ENCODE measurements around the gene PJA1.

The PJA1 gene

DNA sequence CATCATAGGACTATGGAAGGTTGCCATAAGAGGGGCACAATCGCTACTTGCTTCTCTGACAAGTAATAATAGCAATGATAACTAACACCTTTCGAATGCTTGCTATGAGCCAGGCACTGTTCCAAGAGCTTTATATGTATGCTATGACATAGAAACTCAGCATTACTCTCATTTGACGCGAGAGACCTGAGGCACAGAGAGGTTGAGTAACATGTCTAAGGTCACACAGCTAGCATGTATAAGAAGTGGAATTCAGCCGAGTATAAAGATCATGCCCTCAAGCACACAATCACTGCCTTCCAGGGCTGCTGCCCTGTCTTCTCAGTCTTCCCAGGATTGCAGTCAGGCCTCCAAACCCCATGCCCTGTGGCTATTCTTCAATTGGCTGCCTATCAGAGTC, 19.5 kb downstream of the PJA1 start:
- TF ChIP-seq, protein P1, sequence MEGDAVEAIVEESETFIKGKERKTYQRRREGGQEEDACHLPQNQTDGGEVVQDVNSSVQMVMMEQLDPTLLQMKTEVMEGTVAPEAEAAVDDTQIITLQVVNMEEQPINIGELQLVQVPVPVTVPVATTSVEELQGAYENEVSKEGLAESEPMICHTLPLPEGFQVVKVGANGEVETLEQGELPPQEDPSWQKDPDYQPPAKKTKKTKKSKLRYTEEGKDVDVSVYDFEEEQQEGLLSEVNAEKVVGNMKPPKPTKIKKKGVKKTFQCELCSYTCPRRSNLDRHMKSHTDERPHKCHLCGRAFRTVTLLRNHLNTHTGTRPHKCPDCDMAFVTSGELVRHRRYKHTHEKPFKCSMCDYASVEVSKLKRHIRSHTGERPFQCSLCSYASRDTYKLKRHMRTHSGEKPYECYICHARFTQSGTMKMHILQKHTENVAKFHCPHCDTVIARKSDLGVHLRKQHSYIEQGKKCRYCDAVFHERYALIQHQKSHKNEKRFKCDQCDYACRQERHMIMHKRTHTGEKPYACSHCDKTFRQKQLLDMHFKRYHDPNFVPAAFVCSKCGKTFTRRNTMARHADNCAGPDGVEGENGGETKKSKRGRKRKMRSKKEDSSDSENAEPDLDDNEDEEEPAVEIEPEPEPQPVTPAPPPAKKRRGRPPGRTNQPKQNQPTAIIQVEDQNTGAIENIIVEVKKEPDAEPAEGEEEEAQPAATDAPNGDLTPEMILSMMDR (IDR thresholded peaks at IDR 0.05; ENCODE audit: control insufficient read depth, extremely low read depth, insufficient read depth): no peak
- no peak for DNase-seq (ENCODE audit: low read depth)
- H3K4me3 ChIP-seq (ENCODE audit: low read depth, low read length): no peak overlapping the region

DNA sequence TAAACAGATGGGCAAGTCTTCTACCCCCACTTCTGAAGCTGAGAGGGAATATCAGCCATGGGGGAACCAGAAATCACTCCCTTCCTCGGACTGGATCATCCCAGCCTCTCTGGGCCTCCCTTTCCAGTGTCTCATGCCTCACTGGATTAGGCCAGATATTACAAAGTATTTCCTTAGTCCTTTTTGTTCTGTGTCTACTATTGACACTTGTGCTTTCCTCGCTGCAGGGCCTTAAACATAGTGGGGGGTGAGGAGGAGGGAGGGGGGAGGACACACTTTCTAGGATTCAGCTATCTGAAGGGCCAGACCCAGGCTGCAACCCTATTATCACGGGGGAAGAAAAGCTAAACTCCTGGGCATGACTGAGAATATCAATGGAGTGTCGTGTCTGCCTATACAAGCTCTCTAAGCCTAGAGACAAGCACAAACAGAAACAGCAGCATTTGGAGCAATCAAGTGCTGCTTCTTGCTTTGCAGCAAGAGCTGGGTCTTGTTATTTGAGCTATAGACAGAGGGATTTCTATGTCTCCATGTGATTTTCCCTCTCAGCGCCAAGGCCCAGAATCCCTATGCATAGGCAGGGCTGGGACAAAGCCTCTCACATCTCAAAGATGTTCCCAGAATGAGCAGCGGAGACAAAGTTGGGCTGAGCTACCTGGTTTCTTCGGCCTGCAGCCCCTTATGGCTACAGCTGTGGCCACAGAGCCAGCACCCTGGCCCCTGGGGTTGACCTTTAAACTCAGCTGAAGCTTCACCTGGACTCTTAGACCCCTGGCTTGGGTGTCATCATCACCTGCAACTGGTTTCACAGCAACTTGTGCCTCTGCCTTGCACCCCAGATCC, 20.2 kb downstream of the PJA1 start:
- no peak for DNase-seq (ENCODE audit: low read depth)
- TF ChIP-seq, protein P1 (IDR thresholded peaks at IDR 0.05; ENCODE audit: control insufficient read depth, extremely low read depth, insufficient read depth): no peak
- H3K4me3 ChIP-seq (ENCODE audit: low read depth, low read length): no peak overlapping the region

DNA sequence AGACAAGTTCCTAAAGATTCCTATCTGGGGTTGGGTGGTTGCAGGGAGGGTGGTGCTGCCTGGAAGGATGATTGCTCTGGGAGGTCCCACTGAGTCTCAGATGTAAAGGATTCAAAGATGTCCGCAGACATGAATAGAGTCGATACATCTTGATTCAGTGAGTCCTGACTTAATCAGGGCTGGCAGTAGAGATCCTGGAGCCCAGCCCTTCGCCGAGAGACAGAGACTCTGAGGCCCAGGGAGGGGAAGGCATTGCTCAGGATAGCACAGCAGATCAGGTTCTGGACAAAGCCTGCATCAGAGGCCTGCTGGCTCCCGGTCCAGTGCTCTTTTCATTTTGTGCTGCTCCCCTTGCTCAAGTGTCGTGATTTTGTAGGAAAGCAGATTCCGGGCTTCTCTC, 21.7 kb downstream of the PJA1 start:
- TF ChIP-seq, protein P1 (IDR thresholded peaks at IDR 0.05; ENCODE audit: control insufficient read depth, extremely low read depth, insufficient read depth): no peak
- H3K4me3 ChIP-seq (ENCODE audit: low read depth, low read length): no peak overlapping the region

DNA sequence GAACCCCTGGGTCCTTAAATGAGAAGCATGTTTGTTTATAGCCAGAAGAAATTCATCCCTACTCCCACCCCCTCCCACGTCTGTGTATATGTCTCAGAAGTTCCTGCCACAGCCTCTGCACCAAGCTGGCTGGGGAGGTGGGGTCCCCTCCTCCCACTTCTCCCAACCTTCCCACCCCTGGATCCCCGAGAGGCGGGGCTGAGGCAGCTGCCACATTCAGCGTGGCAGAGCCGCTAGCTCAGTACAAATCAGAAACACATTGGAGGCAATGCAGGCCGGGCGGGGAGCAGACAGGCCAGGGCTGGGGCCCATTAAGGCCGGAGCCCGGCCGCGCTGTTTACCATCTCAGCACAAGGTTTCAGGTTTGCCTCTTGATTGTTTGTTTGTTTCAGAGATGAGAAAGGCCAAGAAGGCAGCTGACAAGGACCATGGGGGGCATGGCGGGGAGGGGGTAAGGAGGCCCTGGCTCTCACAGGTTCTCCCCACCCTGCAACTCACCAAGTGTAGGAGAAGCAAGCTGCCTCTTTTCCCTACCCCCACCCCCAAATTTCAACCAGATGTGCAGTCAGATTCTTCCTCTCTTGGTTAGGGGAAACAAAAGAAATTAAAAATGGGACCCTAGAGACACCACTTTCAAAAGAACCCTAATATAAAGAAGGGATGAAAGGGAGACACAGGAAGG, 22.3 kb downstream of the PJA1 start:
- TF ChIP-seq, protein P1 (IDR thresholded peaks at IDR 0.05; ENCODE audit: control insufficient read depth, extremely low read depth, insufficient read depth): no peak
- H3K4me3 ChIP-seq (ENCODE audit: low read depth, low read length): no peak overlapping the region
- DNase-seq (ENCODE audit: low read depth): no peak

More for the DNA sequence above, 21.7 kb downstream of the PJA1 start:
- no peak for DNase-seq (ENCODE audit: low read depth)

DNA sequence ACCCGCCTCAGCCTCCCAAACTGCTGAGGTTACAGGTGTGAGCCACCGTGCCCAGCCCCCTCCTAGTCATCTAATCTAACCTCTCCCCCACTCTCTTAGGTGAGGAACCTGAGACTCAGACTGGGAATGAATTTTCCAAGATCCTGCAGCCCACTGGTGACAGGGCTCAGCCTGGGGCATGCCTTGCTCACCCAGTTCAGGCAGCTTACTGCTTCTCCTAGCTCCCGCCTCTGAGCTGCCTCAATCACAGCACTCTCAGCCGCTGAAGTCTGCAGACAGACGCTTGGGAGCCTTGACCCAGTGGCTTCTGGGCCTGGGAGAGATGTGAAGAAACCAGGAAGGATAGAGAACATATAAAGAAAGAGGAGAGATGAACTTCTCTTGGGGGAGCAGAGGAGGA, 24.4 kb downstream of the PJA1 start:
- H3K4me3 ChIP-seq (ENCODE audit: low read depth, low read length): no peak overlapping the region
- TF ChIP-seq, protein P1 (IDR thresholded peaks at IDR 0.05; ENCODE audit: control insufficient read depth, extremely low read depth, insufficient read depth): no peak
- no peak for DNase-seq (ENCODE audit: low read depth)

DNA sequence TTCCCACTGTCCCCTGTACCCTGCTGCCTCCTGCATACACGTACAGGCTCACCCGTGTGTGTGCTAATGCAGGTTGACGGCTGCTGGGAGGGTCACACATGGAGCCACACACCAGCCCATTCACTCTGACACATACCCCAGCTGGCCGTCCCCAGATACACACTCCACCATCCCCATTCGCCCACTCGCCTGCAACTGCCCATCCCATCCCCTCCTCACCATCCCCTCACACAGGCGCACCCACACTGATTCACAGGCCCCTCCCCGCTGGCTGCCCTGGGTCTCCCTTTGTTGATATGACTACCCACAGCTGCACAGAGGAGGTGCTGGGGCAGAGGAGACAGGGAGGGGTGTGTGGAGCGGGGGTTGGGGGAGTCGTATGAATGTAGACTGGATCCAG, 25.7 kb downstream of the PJA1 start:
- H3K4me3 ChIP-seq (ENCODE audit: low read depth, low read length): no peak overlapping the region
- TF ChIP-seq, protein P1 (IDR thresholded peaks at IDR 0.05; ENCODE audit: control insufficient read depth, extremely low read depth, insufficient read depth): no peak
- DNase-seq (ENCODE audit: low read depth): no peak

Data from LNCaP clone FGC (cell line).